Astrocyte (in vitro differentiated cells and primary cell): ENCODE measurements around the gene SCAMP1.

Experiments
- EZH2 ChIP-seq: IDR thresholded peaks from 2 replicates; pipeline ENCODE4 v1.6.1; 2012; ENCODE audit warnings: mild to moderate bottlenecking, low read length, inconsistent platforms; ENCODE audit not compliant: insufficient read depth
- TF ChIP-seq, protein P1 (sequence below): IDR thresholded peaks from 2 replicates; pipeline ENCODE4 v1.5.1; 2011; ENCODE audit warnings: low read depth, mild to moderate bottlenecking, inconsistent platforms, low read length, moderate library complexity; ENCODE audit not compliant: insufficient read depth

DNA sequence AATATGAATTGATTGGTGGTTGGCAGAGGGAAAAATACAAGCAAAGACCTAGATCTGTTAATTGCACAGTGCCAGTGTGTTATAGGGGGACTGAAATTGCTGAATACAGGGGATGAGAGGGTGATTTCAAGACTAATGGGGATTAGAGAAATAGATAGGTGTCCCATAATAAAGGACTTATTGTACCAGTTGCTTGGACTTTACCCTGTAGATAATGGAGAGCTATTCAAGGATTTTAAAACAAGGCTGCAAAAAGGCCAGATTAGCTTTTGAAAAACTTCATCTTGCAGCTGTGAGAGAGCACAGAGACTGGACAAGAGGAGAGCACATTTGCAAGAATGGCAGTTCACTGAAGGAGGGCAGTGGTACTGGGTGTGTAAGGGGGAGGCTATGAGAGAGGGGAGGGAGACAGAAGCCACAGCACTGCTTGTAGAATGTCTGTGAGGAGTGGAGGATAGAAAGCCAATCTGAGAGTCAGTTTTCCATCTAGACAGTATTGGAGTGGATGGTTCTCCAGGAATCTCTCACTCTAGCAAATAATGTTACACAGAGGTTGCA is 28.8 kb upstream of the SCAMP1 start:
- TF ChIP-seq EZH2: no peak
- TF ChIP-seq, protein P1, sequence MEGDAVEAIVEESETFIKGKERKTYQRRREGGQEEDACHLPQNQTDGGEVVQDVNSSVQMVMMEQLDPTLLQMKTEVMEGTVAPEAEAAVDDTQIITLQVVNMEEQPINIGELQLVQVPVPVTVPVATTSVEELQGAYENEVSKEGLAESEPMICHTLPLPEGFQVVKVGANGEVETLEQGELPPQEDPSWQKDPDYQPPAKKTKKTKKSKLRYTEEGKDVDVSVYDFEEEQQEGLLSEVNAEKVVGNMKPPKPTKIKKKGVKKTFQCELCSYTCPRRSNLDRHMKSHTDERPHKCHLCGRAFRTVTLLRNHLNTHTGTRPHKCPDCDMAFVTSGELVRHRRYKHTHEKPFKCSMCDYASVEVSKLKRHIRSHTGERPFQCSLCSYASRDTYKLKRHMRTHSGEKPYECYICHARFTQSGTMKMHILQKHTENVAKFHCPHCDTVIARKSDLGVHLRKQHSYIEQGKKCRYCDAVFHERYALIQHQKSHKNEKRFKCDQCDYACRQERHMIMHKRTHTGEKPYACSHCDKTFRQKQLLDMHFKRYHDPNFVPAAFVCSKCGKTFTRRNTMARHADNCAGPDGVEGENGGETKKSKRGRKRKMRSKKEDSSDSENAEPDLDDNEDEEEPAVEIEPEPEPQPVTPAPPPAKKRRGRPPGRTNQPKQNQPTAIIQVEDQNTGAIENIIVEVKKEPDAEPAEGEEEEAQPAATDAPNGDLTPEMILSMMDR: no peak
